Upper lobe of left lung (tissue), 6 donors: ENCODE data around the gene STK35. TPM values are rescaled to one million over a fixed set of nuclear protein-coding genes. Genes with fewer than 3 reads are reported as not detected.

Experiments
- ATAC-seq, 2 donors: fragments of 200-7000 bp; cut with Tn5 transposase; one replicate each; pipeline ENCODE4 v1.9.1; 2022; ENCODE audit warnings: mild to moderate bottlenecking in 2 of 2, moderate library complexity in 2 of 2; ENCODE audit not compliant: low FRiP score in 2 of 2
- DNase-seq, 2 donors: peaks; one replicate each; pipeline ENCODE4 v3.0.0-alpha.2; 2019 to 2020
- H3K27ac ChIP-seq, 4 donors: fragments of 200-600 bp; sonication (generic); one replicate each; pipeline ENCODE4 v1.5.1; 2016 to 2019
- H3K27me3 ChIP-seq, 4 donors: fragments of 200-600 bp; sonication (generic); one replicate each; pipeline ENCODE4 v1.5.1; 2017 to 2019
- H3K36me3 ChIP-seq, 4 donors: fragments of 200-600 bp; sonication (generic); one replicate each; pipeline ENCODE4 v1.5.1; 2016 to 2019
- H3K4me1 ChIP-seq, 4 donors: fragments of 200-600 bp; sonication (generic); one replicate each; pipeline ENCODE4 v1.5.1; 2018 to 2019
- H3K4me3 ChIP-seq, 4 donors: fragments of 200-600 bp; sonication (generic); one replicate each; pipeline ENCODE4 v1.5.1; 2017 to 2019; ENCODE audit warnings: mild to moderate bottlenecking in 2 of 4, moderate library complexity in 1 of 4
- H3K9me3 ChIP-seq, 4 donors: fragments of 200-600 bp; sonication (generic); one replicate each; pipeline ENCODE4 v1.5.1; 2018 to 2019
- CTCF ChIP-seq, 6 experiments: fragments of 450-650 bp in 4 of 6; fragments of 200-600 bp in 2 of 6; sonication (generic) in 2 of 6; IDR thresholded peaks; one replicate each; pipeline ENCODE4 v1.5.1; 2016 to 2019; ENCODE audit warnings: antibody characterized with exemption in 6 of 6
- EP300 ChIP-seq, 4 donors: sonication (generic); formaldehyde crosslinking; IDR thresholded peaks; one replicate each; pipeline ENCODE4 v1.5.1; 2017; ENCODE audit warnings: antibody characterized with exemption in 4 of 4, control low read depth in 2 of 4
- POLR2A ChIP-seq, 4 donors: fragments of 450-650 bp; IDR thresholded peaks; one replicate each; pipeline ENCODE4 v1.5.1; 2016 to 2017; ENCODE audit warnings: antibody characterized with exemption in 4 of 4, mild to moderate bottlenecking in 2 of 4
- POLR2AphosphoS5 ChIP-seq, 2 donors: sonication (generic); formaldehyde crosslinking; IDR thresholded peaks; one replicate each; pipeline ENCODE4 v1.5.1; 2017; ENCODE audit warnings: antibody characterized with exemption in 2 of 2
- WGBS, 2 donors: methylation state at CpG; one replicate each; pipeline ENCODE4 v1.1.5; 2017 to 2018; 5-methylcytosine and 5-hydroxymethylcytosine counted together
- total RNA-seq, 6 donors: library from RNA; depleted of rRNA in 4 of 6; stranded (reverse); fragments of >200 nt in 4 of 6; gene quantifications; one replicate each; pipeline versions ENCODE4 v1.1.0 to v1.2.1, GENCODE V29; 2016 to 2021
- donor health status: DM: no; HTN: no; CAD: no; lungs with moderate emphysema.
- donor health status: DM: no; HTN: yes; CAD: no; lungs with severe emphysema.

Gene STK35
- total RNA-seq, 6 donors from 2014 or later: 14.4 to 36.0 (median 22.5) TPM

DNA sequence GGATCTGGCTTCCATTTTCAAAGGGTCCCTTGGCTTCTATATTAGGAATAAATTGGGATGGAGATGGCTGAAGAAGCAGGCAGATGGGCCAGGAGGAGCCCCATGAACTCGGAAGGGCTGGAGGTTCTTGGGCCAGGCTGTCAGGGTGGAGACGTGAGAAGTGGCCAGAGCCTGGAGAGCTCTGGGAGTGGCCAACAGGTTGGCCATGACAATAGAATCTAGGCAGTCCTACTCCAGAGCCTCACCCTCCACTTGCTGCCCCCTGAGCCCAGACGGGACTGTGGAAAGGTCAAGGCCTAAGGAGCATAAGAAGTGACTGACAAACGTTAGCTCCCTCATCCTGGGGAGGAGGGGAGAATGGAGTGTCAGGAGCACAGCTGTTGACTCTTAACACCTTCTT is 62.1 kb downstream of the STK35 start:
- no peaks in the 10 kb centered on the region for H3K4me1 ChIP-seq
- no peaks in the 10 kb centered on the region for H3K27me3 ChIP-seq
- DNase-seq (peak in 1 of 2 donors; percentile 12), ATAC-seq (no peak)
- no peak overlapping the region for H3K27ac ChIP-seq
- no peaks in the 10 kb centered on the region for H3K36me3 ChIP-seq
- TF ChIP-seq CTCF (IDR thresholded peaks at IDR 0.05) (no peak), POLR2A (IDR thresholded peaks at IDR 0.05) (no peak), EP300 (IDR thresholded peaks at IDR 0.05) (no peak), POLR2AphosphoS5 (IDR thresholded peaks at IDR 0.05) (no peak)
- 54 to 59% methylated on average over 3 to 4 of the region's 4 CpGs for WGBS, 2 donors
- H3K9me3 ChIP-seq: no peaks in the 10 kb centered on the region
- no peak overlapping the region for H3K4me3 ChIP-seq

GRCh38 chr20:2164421-2164820 is 62.8 kb downstream of the STK35 start:
- Histone ChIP-seq H3K36me3 (no peaks in the 10 kb centered on the region), H3K9me3 (no peaks in the 10 kb centered on the region), H3K27me3 (no peaks in the 10 kb centered on the region), H3K4me3 (no peak overlapping the region), H3K4me1 (no peaks in the 10 kb centered on the region), H3K27ac (no peak overlapping the region)
- no peak for DNase-seq
- WGBS, 2 donors: 78 to 82% methylated on average over 6 to 7 of the region's 7 CpGs
- TF ChIP-seq POLR2AphosphoS5 (IDR thresholded peaks at IDR 0.05): no peak
- TF ChIP-seq EP300 (IDR thresholded peaks at IDR 0.05): no peak
- no peak for TF ChIP-seq CTCF (IDR thresholded peaks at IDR 0.05)
- TF ChIP-seq POLR2A (IDR thresholded peaks at IDR 0.05): no peak
- no peak for ATAC-seq

- no peak overlapping the region for H3K4me3 ChIP-seq
- DNase-seq (no peak), ATAC-seq (no peak)
- TF ChIP-seq CTCF (IDR thresholded peaks at IDR 0.05) (no peak), EP300 (IDR thresholded peaks at IDR 0.05) (no peak), POLR2AphosphoS5 (IDR thresholded peaks at IDR 0.05) (no peak), POLR2A (IDR thresholded peaks at IDR 0.05) (no peak)
- H3K4me1 ChIP-seq: no peaks in the 10 kb centered on the region
- no peak overlapping the region for H3K27ac ChIP-seq
- no peaks in the 10 kb centered on the region for H3K27me3 ChIP-seq
- no peaks in the 10 kb centered on the region for H3K36me3 ChIP-seq
- WGBS, 2 donors: 71 to 84% methylated on average over 14 to 16 of the region's 16 CpGs
- H3K9me3 ChIP-seq: no peaks in the 10 kb centered on the region
Observed at GRCh38 chr20:2164966-2165365, 63.3 kb downstream of the STK35 start.

DNA sequence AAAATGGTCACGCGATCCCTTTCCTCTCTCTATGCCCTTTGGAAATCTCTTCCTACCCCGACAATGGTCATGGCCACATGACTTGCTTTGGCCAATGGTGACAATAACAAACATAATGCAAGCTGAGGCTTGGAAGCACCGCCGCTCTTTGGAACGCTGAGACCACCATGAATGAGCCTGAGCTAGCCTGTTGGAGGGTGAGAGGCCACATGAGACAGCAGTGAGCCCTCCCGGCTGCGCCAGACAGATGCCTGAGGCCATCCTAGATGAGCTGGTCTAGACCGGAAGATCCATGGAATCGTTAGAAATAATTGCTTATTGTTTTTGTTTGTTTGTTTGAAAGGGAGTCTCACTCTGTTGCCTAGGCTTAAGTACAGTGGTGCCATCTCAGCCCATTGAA is 64.2 kb downstream of the STK35 start:
- Histone ChIP-seq H3K4me1 (no peaks in the 10 kb centered on the region), H3K4me3 (no peak overlapping the region), H3K27ac (no peak overlapping the region), H3K9me3 (no peaks in the 10 kb centered on the region), H3K36me3 (no peaks in the 10 kb centered on the region), H3K27me3 (no peaks in the 10 kb centered on the region)
- TF ChIP-seq CTCF (IDR thresholded peaks at IDR 0.05) (no peak), POLR2A (IDR thresholded peaks at IDR 0.05) (no peak), POLR2AphosphoS5 (IDR thresholded peaks at IDR 0.05) (no peak), EP300 (IDR thresholded peaks at IDR 0.05) (no peak)
- ATAC-seq (no peak), DNase-seq (no peak)
- 91 to 92% methylated on average over 10 of the region's 10 CpGs for WGBS, 2 donors

- WGBS, 2 donors: 79 to 82% methylated on average over 5 of the region's 5 CpGs
- no peak for ATAC-seq
- Histone ChIP-seq H3K27ac (no peak overlapping the region), H3K27me3 (no peaks in the 10 kb centered on the region), H3K4me1 (peaks cover 0 to 2% (median under 1%) of the 10 kb centered on the region in 4 donors), H3K4me3 (no peak overlapping the region), H3K36me3 (no peaks in the 10 kb centered on the region), H3K9me3 (no peaks in the 10 kb centered on the region)
- TF ChIP-seq CTCF (IDR thresholded peaks at IDR 0.05) (no peak), POLR2A (IDR thresholded peaks at IDR 0.05) (no peak), EP300 (IDR thresholded peaks at IDR 0.05) (no peak), POLR2AphosphoS5 (IDR thresholded peaks at IDR 0.05) (no peak)
- DNase-seq: no peak
Observed at GRCh38 chr20:2167112-2167511, 65.5 kb downstream of the STK35 start.
